Camera-type eye (tissue), 1 donor: ENCODE data around the gene TSPY10. TPM values are rescaled to one million over a fixed set of nuclear protein-coding genes. Genes with fewer than 3 reads are reported as not detected.

Source experiments
- total RNA-seq: library from RNA; depleted of rRNA; stranded (reverse); fragments of >200 nt; gene quantifications from one replicate; pipeline ENCODE4 v1.2.3, GENCODE V29; 2014

TSPY10 gene
- total RNA-seq, result not detected

DNA sequence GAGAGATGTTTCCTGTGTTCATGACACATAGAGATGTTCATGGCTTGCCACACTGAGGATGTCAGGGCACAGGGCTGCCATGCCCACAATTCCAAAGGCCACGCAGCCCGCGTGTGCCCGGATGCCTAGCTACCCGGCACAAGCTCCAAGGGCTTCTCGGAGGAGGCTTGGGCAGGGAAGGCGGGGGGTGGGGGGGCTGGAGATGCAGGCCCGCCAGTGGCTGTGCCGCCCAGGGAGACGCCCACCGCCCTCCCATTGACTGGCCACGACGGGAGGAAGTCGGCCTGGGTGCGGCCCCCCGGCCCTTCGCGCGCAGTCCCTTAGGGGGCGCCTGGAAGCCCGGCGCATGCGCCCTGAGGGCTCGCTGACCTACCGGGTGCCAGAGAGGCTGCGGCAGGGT is at the start of gene TSPY10:
Gene TSPY10, plus strand, starts transcription at position 301 of the 400 bp plus-strand sequence. Its CDS starts 46 bp downstream, at position 347.

GRCh38 chrY:9486967-9487366 is 40.7 kb upstream of the TSPY10 start, which contains the start of gene TSPY9:
Gene TSPY9, plus strand, starts transcription at chrY:9487267. Its CDS starts 46 bp downstream, at chrY:9487313.

Other genes with a start within 250 kb of the TSPY10 start
- not detected for gene TSPY4, start 190.4 kb upstream of the TSPY10 start, total RNA-seq
- not detected for gene TSPY8, start 170.1 kb upstream of the TSPY10 start, total RNA-seq
- gene TSPY3, start 129.5 kb upstream of the TSPY10 start, total RNA-seq, result not detected
- not detected for gene TSPY1, start 60.9 kb upstream of the TSPY10 start, total RNA-seq
- not detected for gene TSPY9, start 40.6 kb upstream of the TSPY10 start, total RNA-seq